Cerebellar nuclear complex (tissue), 1 donor: ENCODE data around the gene SLC6A8.
"Not testable (repeated sequence)": the region's sequence is repeated elsewhere in the genome, so short reads cannot be mapped to it uniquely, and the experiment has no call there.

Source experiments
- DNase-seq, 2 experiments: peaks; one replicate each; lab custom pipeline; 2025; lab: John Stamatoyannopoulos, UW

SLC6A8 gene

DNA sequence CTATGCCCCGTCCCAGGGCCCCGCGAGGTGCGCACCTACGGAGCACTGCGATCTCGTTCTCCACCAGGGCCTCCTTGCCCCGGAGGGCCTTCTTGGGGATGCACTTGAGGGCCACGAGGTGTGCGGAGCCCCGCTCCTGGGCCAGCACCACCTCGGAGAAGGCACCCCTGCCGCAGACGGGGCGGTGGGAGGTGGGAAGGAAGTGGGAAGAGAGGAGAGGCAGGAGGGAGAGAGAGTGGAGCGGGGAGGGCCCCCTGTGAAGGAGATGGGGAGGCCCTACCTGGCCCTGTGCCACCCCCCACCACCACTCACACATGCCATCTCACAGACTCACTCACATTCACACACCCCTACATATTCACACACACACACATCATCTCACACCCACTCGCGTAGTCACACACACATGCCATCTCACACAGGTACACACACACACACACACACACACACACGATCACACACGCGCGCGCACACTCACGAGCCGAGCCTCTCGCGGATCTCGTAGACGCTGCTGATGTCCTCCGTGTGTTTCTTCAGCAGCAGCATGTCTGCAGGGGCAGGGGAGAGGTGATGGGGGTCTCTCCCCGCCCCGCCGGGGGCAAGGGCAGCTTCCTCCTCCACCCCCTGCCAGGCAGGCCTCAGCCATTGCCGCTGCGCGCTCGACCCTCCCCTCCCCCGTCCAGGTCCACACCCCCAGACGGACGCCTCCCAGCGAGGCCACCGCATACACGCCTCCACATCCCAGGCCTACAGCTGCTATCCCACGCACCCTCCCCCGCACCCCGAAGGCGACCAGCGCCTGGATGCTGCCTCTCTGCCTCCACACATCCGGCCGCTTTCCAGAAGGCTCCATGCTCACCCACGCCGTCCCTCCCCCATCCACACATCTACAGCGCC lies 14.9 kb upstream of the SLC6A8 start:
- no peak for DNase-seq

DNA sequence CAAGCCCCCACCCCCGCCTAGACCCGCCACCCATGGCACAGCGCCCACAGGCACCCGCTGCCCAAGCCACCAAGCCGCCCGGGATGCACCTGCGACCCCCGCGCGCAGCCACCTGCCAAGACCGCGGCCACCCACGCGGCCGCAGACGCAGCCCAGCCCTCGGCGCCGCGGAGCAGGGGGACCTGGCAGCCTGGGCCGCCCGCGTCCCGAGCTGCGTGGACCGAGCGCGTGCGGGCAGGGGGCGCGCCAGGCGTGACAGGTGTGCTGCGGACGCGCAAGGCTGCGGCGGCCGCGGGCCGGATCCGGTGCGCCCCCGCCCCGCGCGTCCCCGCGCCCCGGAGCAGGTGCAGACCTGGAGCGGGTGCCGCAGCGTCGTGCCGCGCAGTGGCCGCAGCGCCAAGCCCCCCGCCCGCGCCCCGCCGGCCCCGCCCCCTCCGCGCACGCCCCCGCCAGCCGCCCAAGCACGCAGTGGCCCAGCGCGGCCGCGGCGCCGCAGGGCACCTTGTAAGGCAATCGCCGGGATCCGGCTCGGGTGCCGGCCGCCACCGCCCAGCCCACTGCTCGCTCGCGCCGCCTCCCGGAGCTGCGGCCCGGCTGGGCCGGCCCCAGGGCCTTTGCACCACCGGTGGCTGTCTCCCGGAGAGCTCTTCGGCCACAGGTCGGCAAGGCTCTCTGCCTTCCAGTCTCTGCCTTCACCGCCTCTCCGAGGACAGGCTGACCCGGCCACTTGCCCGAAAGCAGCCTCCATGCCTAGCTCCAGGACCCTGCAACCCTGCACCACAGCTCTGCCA lies 14.1 kb upstream of the SLC6A8 start, which contains the start of gene PNCK:
Gene PNCK, minus strand, starts transcription at position 386 of the 791 bp plus-strand sequence. CDS start 737 bp downstream, outside the sequence.
- no peak for DNase-seq

DNA sequence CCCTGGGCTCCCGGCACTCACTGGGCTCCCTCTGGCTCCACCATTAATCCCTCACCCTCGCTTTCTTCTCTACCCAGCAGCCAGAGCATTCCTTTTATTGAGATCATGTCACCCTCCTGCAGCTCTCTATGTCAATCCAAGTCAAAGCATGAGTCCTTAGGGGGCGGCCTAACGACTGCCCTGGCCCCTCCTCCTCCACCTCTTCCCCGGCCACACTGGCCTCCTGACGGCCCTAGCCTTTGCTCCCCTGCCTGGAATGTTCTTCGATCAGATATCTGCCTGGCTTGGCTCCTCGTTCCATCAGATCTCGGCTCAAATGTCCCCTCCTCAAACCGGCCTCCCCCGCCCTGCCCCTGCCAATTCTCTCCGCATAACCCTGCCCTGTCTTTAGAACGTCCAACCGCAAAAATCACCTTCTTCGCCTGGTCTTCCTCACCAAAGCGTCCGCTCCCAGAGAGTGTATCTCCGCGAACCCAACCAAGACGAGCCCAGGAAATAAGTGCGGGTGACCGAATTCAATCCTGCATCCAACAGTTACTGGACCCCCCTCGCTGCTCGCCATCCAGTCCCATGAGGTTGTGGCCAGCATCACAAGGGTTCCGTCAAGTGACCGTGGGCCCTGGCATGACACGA lies 13.4 kb upstream of the SLC6A8 start:
- DNase-seq, result no peak

DNA sequence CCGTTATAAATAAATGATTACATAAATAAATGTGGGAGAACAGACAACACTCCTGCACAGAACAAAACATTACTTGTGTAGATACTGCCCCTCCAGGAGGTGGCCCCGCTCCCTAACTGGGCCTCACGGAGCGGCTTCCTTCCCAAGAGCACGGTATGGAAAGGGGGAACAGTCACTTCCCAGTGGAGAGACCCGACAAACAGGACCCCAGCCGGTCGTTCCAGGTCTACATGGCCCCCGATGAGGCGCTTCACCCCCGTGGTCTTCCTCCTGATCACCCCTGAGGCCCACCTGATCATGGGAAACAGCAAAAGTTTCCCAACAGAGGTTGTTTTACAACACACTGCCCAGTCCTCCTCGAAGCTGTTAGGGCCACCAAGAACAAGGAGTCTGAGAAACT lies 6.6 kb upstream of the SLC6A8 start:
- no peak for DNase-seq

DNA sequence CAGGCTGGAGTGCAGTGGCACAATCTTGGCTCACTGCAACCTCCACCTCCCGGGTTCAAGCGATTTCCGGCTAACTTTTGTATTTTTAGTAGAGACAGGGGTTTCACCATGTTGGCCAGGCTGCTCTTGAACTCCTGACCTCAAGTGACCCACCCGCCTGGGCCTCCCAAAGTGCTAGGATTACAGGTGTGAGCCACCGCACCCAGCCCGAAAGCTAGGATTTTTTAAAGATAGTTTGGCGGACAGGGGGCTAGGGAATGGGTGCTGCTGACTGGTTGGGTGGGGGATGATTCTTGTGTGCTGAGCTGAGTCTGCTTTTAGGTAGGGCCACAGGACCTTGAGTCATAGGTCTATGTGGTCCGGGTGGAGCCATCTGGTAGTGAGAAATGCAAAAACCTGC lies 4.2 kb upstream of the SLC6A8 start:
- DNase-seq, result not testable (repeated sequence)

DNA sequence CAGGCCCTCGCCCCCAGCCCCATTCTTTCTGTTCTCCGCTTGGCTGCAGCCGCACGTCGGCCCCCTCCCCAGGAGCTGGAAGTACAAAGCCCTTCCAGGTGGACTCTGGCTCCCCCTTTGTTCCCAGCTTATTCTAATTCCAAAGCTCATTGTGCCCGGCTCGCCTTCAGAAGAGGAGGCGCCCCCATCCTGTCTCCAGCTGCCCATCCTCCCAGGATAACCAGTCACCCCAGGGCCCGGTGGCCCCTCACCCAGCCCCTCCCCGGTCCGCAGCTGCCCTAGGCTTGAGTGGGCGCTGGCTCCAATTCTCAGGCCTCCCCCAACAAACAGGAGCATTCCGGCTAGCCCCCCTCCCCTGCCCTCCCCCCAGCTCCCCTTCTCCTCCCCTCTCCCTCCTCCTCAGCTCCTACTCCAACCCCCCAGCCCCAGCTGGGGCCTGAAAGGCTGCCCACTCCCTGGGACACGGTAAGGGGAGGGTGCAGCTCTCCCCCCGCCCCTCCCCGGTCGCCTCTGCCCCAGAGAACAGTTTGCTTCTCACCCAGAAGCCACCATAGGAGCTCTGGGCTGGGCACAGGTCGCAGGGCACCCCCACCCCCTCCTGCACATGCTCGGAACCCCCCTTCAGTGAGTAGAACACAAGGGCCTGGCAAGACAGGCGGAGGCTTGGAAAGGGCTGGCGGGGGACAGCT lies 3.1 kb upstream of the SLC6A8 start:
- no peak for DNase-seq

DNA sequence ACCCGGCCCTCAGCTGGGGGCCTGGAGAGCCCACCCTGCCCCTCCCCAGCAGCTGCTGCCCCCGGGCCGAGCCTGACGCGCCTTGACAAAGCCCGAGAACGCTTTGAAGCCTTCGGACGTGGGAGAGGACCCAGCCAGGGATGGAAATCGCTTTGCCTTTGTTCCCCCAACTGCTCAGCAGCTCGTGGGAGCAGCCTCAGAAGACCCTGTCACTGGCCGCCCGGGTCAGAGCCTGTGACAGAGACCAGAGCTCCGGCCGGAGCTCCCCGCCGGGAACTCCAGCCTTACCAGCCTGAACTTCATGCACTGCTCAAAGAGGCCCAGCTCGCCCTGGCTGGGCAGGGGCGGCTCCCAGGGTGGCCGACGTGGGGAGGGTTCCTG lies 2.6 kb upstream of the SLC6A8 start:
- no peak for DNase-seq

DNA sequence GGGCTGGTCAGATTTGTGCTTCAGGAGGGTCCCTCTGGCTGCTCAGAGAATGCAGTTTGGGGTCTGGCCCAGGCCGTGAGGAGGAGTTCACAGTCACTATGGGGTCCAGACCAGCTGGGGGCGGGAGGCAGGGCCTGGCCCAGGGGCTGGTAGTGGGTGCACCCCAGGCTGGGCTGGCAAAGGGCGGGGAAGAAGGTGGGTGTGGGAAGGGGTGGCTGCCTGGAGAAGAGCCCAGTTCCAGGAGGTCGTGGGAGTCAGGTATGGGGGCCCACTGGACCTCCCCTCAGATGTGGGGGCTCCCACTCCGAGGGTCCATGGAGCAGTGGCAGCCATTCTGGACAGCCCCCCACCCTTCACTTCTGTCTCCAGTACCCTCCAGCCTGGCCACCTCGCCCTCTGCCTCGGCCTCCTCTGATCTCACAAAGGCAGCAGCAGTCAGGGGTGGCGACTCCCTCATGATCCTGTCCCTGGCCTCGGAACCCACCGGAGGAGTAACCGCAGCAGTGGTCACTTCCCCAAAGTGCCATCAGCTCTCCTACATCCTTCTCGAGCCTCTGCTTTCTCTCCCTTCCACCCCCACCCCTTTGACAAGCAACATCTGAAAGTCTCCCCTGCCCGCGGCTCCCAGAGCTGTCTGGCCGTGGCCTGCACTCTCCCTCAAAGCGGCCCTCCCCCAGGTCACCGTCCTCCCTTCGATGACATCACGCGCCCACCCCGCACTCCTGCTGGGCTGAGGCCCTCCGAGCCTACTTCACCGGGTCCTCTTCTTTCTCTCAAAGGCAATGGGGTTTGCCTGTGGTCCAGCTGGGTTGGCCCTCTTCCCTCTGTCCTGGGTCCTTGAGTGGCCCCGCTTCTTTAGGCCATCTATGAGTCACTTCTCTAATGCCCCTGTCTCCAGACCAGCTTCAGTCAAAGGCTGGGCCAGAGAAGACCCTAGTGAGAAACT lies 1.7 kb upstream of the SLC6A8 start:
- DNase-seq, result no peak

DNA sequence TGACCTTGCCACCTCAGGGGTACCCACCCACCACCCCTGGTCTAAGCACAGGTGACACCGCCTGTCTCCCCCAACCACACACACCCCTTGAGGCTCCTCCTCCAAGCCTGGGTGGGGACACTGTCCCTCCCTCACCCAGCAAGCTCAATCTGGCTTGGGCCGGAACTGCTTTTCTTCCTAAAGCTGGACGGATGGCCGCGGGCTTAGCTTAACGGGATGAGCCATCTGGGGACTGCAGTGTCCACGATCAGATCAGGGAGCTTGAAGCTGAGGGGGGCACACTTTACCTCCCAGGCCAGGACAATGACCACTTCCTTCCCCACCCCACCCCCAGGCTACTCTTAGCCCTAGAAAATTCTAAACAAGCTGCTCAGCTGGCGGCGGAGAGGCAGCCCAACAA lies 1.0 kb upstream of the SLC6A8 start:
- DNase-seq, result no peak

DNA sequence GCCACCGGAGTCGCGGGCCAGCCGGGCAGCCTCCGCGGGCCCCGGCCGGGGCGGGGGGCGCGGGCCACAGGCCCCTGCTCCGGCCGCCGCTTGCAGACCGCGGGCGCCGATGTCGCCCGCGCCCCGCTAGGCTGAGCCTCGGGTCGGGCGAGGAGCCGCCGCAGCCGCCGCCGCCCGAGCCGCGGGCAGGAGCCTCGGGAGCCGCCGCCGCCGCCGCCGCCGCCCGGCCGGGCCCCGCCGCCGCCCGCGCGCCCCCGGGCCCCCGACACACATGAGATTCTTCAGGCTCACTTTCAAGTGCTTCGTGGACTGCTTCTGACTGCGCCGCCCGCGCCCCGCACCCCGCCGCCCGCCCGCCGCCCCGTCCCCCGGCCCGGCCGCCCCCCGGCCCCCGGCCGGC lies 345 bp downstream of the SLC6A8 start:
- DNase-seq, result no peak

DNA sequence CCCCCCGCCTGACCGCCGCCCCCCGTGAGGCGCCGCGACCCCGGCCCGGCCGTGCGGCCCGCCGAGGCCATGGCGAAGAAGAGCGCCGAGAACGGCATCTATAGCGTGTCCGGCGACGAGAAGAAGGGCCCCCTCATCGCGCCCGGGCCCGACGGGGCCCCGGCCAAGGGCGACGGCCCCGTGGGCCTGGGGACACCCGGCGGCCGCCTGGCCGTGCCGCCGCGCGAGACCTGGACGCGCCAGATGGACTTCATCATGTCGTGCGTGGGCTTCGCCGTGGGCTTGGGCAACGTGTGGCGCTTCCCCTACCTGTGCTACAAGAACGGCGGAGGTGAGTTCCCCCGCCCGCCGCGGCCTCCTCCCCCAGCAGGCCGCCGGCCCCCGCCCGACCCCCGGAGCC lies 780 bp downstream of the SLC6A8 start:
- DNase-seq, result no peak

DNA sequence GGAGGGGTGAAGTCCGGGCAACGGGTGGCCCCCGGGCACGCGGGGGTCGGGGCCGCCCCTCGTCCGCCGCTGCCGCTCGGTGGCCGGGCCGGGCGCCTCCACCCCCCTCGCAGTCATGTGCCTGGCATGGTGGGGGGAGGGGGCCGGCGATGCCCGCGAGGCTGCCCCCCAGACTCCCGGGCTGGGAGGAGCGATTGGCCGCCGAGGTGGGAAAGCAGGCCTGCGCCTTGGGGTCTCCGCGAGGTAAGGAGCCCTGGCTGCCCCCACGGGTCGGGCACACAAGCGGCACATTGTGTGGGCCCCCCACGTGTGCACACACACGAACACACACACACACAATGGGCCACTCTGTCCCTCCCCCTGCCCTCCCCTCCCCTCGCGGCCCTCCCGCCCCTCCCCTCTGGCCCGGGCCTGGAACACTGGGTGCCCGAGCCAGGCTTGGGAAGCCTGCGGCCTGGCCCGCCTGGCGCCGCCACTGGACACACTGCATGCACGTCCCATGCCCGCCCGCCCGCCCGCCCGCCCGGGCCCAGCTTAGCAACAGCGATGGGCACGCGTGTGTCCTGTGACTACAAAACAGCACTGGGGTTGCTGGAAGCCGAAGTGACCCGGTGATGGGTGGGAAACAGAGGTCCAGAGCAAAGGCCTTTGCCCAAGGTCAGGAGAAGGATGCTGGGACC lies 1.3 kb downstream of the SLC6A8 start:
- DNase-seq, result no peak

DNA sequence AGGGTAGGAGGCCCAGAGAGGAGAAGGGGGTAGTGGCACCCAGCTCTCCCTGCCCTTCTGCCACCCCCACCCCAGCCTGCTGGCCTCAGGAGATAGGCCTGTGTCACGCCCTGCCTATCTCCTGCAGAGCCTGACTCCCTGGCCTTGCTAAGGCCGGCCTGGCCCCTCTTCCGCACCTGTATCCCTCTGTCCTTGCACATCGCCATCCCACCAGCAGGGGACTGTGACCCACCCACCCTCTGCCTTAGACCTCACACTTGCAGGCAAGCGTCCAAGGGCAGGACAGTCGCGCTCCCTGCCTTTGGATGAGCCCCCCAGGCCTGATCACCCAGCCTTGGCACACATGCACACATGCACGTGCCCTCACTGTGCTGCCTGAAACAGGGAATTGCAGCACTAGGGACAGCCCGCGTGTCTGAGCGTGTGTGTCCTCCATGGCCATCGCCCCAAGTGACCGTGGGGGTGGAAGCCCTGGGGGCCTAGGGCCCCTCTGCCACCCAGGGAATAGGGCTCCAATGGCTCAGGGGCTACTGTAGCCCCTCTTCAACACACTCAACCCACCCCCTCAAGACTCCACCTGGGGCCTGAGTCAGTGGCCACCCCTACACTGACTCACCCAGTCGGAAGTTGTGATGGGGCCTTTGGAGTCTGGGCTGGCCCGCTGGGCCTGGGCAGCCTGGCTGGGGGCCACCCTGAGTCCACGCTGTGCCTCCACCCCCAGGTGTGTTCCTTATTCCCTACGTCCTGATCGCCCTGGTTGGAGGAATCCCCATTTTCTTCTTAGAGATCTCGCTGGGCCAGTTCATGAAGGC lies 2.1 kb downstream of the SLC6A8 start:
- DNase-seq, result no peak

DNA sequence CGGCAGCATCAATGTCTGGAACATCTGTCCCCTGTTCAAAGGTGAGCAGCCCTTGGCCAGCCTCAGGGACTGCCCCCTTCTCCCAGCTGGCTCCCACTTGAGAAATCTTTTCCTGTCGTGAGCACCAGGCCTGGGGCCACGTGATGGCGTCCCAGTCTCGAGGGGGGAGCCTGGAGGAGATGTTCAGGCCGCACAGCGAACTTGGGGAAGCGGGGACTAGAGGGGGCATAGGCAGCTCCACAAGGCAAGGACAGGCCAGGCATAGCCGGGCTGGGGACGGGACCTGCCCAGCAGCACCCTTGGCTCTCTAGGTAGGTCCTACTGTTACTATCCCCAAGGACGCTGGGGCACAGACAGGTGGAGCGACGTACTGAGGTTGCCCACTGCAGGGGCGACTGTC lies 2.7 kb downstream of the SLC6A8 start:
- no peak for DNase-seq

DNA sequence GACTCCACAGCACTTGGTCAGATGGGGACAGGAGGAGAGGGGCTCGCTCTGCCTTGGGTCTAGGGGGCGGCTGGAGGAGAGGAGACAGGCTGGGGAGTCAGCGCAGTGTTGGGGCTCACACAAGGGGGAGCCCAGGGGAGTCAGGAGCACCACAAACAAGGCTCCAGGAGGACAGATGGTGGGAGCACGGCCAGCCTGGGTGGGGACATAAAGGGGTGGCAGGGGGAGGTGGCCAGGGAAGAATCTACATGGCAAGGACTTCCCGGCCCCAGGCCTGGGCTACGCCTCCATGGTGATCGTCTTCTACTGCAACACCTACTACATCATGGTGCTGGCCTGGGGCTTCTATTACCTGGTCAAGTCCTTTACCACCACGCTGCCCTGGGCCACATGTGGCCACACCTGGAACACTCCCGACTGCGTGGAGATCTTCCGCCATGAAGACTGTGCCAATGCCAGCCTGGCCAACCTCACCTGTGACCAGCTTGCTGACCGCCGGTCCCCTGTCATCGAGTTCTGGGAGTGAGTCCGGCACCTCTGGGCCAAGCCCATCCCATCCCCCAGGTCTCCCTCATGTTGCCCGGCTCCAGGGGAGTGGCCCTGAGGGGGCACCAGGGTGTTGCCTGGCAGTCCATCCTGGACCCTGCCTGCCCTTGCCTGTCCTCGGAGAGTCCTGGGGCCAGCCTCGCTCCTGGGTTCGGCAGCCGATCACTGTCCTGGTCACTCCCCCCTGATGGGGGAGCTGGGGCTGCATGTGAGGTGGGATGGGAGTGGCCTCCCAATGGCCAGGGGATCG lies 3.5 kb downstream of the SLC6A8 start:
- DNase-seq, result not testable (repeated sequence)

DNA sequence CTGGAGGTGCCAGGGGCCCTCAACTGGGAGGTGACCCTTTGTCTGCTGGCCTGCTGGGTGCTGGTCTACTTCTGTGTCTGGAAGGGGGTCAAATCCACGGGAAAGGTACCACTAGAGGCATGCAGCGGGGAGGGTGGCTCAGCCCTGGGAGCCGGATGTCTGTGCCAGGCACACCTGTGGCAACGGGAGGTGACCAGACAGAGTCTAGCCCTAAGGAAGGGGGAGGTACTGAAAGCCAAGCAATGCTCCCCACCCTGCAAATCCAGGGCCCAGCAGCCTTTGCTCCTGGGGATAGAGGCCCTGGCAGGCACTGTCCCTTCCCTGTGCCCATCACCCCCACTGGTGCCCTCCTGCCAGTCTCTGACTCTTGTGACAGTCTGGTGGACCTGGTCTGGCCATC lies 4.3 kb downstream of the SLC6A8 start:
- no peak for DNase-seq

DNA sequence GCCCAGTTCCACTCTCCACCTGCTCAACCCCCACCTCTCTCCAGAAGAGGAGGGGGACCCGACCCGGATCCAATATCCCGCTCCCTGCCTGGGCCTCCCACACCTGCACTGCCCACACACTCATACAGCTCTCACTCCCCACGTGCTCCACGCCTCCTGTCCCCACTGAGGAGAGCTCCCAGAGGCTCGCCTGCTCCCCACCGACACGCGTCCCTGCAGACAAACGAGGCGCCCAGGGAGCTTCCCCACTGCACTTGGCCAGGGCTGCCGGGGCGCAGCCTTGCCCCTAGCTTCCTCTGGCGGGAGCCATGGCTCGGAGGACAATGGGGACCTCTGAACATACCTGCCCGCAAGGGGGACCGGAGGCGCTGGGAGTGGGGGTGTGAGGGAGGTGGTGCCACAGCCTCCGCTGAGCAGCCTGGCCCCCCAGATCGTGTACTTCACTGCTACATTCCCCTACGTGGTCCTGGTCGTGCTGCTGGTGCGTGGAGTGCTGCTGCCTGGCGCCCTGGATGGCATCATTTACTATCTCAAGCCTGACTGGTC lies 5.0 kb downstream of the SLC6A8 start:
- DNase-seq, result no peak
